DND-41 (cell line): ENCODE results near the gene SCAND1.

Source experiments
- ATAC-seq: fragments of 200-7000 bp; cut with Tn5 transposase; 3 replicates; pipeline ENCODE4 v1.9.1; 2021; ENCODE audit warnings: low read depth; ENCODE audit not compliant: insufficient read depth
- DNase-seq: peaks from one replicate; pipeline ENCODE4 v3.0.0-alpha.2; 2020
- H2AFZ ChIP-seq: 2 replicates; pipeline ENCODE4 v1.6.0; 2012; ENCODE audit warnings: low read depth, low read length
- H3K27ac ChIP-seq: 2 replicates; pipeline ENCODE4 v1.5.1; 2012; ENCODE audit warnings: low read length, inconsistent platforms
- H3K27me3 ChIP-seq: fragments of 200-600 bp; sonication (generic); 2 replicates; pipeline ENCODE4 v1.6.0; 2012; ENCODE audit warnings: low read length, mild to moderate bottlenecking, inconsistent platforms; ENCODE audit not compliant: insufficient read depth, poor library complexity
- H3K36me3 ChIP-seq: 2 replicates; pipeline ENCODE4 v1.5.1; 2012; ENCODE audit warnings: low read length, inconsistent platforms; ENCODE audit not compliant: insufficient read depth
- H3K4me1 ChIP-seq: 2 replicates; pipeline ENCODE4 v1.5.1; 2012; ENCODE audit warnings: mild to moderate bottlenecking, low read length; ENCODE audit not compliant: insufficient read depth
- H3K4me2 ChIP-seq: 2 replicates; pipeline ENCODE4 v1.6.0; 2012; ENCODE audit warnings: mild to moderate bottlenecking, moderate library complexity, low read length, inconsistent platforms; ENCODE audit not compliant: insufficient read depth
- H3K4me3 ChIP-seq, 2 experiments: fragments of 200-600 bp in 1 of 2; shearing (Covaris generic) in 1 of 2; 2 replicates each; pipeline ENCODE4 v1.5.1; 2012 to 2016; ENCODE audit warnings: inconsistent platforms in 2 of 2, low read length in 2 of 2, mild to moderate bottlenecking in 2 of 2, low read depth in 1 of 2, moderate library complexity in 1 of 2
- H3K79me2 ChIP-seq: 2 replicates; pipeline ENCODE4 v1.6.0; 2012; ENCODE audit warnings: low read length, inconsistent platforms; ENCODE audit not compliant: insufficient read depth
- H3K9ac ChIP-seq: 2 replicates; pipeline ENCODE4 v1.6.0; 2012; ENCODE audit warnings: low read depth, mild to moderate bottlenecking, inconsistent platforms, low read length, moderate library complexity
- H3K9me3 ChIP-seq: 2 replicates; pipeline ENCODE4 v1.5.1; 2012; ENCODE audit warnings: low read length, moderate library complexity, mild to moderate bottlenecking, inconsistent platforms; ENCODE audit not compliant: insufficient read depth, severe bottlenecking
- H4K20me1 ChIP-seq: 2 replicates; pipeline ENCODE4 v1.6.0; 2012; ENCODE audit warnings: low read length; ENCODE audit not compliant: insufficient read depth
- EZH2 ChIP-seq: IDR thresholded peaks from 3 replicates; pipeline ENCODE4 v1.6.1; 2012; ENCODE audit warnings: borderline replicate concordance, low read depth, mild to moderate bottlenecking, moderate library complexity, low read length, inconsistent platforms; ENCODE audit not compliant: severe bottlenecking
- TF ChIP-seq, protein P1 (sequence below): IDR thresholded peaks from 2 replicates; pipeline ENCODE4 v1.5.1; 2012; ENCODE audit warnings: borderline replicate concordance, low read length, moderate library complexity, mild to moderate bottlenecking; ENCODE audit not compliant: poor library complexity, severe bottlenecking; ENCODE audit errors: extremely low read depth

SCAND1 gene

DNA sequence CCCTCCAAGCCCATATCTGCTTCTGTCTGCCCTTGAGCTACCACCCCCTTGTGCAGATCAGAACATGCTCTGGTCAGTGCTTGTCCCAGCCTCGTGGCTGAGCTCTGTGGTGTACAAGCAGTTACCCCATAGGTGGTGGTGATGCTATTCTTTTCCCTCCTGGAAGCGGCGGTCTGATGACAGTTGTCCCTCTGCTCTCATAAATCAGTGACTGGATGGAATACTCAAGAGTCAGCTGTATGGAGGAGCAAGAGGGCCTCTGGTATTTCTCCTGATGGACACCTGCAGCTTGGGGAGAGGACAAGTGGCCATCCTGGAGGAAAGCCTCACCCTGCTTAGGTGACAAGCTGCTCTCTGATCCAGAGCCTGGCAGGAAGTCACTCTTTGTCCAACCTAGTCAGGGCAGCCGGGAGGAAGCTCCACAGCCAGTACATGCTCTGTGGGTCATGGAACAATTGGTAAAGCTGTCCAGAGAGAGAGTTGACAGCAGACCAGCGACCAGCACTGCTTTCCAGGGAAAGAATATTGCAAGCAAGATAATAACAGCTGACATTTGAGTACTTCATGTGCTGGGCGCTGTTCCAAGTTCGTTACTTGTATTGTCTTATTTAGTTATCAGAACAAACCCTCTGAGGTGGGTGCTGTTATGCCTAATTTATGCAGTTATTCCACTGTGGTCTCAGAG, 47.1 kb downstream of the SCAND1 start:
- peaks cover 3% of the 10 kb centered on the region for H3K79me2 ChIP-seq
- H3K4me1 ChIP-seq = no peaks in the 10 kb centered on the region
- H3K9me3 ChIP-seq = no peaks in the 10 kb centered on the region
- H2AFZ ChIP-seq = no peak overlapping the region
- no peaks in the 10 kb centered on the region for H3K27me3 ChIP-seq
- ATAC-seq (no peak), DNase-seq (no peak)
- H3K9ac ChIP-seq = no peak overlapping the region
- TF ChIP-seq EZH2 = no peak
- TF ChIP-seq, protein P1, sequence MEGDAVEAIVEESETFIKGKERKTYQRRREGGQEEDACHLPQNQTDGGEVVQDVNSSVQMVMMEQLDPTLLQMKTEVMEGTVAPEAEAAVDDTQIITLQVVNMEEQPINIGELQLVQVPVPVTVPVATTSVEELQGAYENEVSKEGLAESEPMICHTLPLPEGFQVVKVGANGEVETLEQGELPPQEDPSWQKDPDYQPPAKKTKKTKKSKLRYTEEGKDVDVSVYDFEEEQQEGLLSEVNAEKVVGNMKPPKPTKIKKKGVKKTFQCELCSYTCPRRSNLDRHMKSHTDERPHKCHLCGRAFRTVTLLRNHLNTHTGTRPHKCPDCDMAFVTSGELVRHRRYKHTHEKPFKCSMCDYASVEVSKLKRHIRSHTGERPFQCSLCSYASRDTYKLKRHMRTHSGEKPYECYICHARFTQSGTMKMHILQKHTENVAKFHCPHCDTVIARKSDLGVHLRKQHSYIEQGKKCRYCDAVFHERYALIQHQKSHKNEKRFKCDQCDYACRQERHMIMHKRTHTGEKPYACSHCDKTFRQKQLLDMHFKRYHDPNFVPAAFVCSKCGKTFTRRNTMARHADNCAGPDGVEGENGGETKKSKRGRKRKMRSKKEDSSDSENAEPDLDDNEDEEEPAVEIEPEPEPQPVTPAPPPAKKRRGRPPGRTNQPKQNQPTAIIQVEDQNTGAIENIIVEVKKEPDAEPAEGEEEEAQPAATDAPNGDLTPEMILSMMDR = no peak
- H4K20me1 ChIP-seq = 0 out of 2 replicates have a peak, but pooled peaks cover 4% of the 10 kb centered on the region
- peaks cover 59% of the 10 kb centered on the region for H3K36me3 ChIP-seq
- no peak overlapping the region for H3K27ac ChIP-seq
- no peak overlapping the region for H3K4me3 ChIP-seq
- H3K4me2 ChIP-seq = no peak overlapping the region

- H3K27ac ChIP-seq = no peak overlapping the region
- TF ChIP-seq, protein P1 = no peak
- no peak for TF ChIP-seq EZH2
- H3K4me3 ChIP-seq = no peak overlapping the region
- H3K4me2 ChIP-seq = no peak overlapping the region
- ATAC-seq (no peak), DNase-seq (no peak)
- peaks cover 58% of the 10 kb centered on the region for H3K36me3 ChIP-seq
- no peak overlapping the region for H3K9ac ChIP-seq
- H3K9me3 ChIP-seq = no peaks in the 10 kb centered on the region
- H3K4me1 ChIP-seq = no peaks in the 10 kb centered on the region
- H4K20me1 ChIP-seq = 0 out of 2 replicates have a peak, but pooled peaks cover 4% of the 10 kb centered on the region
- no peaks in the 10 kb centered on the region for H3K27me3 ChIP-seq
- peaks cover 3% of the 10 kb centered on the region for H3K79me2 ChIP-seq
- H2AFZ ChIP-seq = no peak overlapping the region
Observed at GRCh38 chr20:35904982-35905663, 49.2 kb downstream of the SCAND1 start.

DNA sequence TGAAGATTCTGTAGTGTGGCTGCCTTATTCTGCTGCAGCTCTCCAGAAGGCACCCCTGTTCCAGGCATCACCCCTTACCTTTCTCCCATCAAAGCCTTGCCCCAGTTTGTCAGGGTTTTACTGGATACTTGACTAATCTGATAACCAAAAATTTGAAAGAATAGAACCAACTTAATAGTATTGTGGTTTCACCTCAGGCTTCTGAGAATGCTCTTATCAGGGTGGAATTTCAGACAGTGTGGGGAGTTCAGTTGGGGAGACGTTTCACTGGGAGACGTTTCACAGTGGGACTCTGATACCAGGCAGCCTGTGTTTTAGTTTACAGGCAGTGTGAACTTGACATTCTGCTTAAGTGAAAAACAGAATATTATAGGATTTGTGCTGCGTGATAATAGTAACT, 50.5 kb downstream of the SCAND1 start:
- no peaks in the 10 kb centered on the region for H3K9me3 ChIP-seq
- DNase-seq (no peak), ATAC-seq (no peak)
- H3K27me3 ChIP-seq = no peaks in the 10 kb centered on the region
- peaks cover 3% of the 10 kb centered on the region for H3K79me2 ChIP-seq
- 0 out of 2 replicates have a peak, but pooled peaks cover 4% of the 10 kb centered on the region for H4K20me1 ChIP-seq
- TF ChIP-seq EZH2 = no peak
- TF ChIP-seq, protein P1 = no peak
- H3K4me1 ChIP-seq = no peaks in the 10 kb centered on the region
- no peak overlapping the region for H3K27ac ChIP-seq
- H3K36me3 ChIP-seq = peaks cover 63% of the 10 kb centered on the region
- H3K4me2 ChIP-seq = no peak overlapping the region
- no peak overlapping the region for H3K4me3 ChIP-seq
- no peak overlapping the region for H3K9ac ChIP-seq
- H2AFZ ChIP-seq = no peak overlapping the region
